NCI-H460 (cell line): ENCODE measurements around the gene QDPR. TPM values are rescaled to one million over a fixed set of nuclear protein-coding genes. Genes with fewer than 3 reads are reported as not detected.
"Not testable (repeated sequence)": the region's sequence is repeated elsewhere in the genome, so short reads cannot be mapped to it uniquely, and the experiment has no call there.

Experiments
- DNase-seq: peaks from one replicate; pipeline ENCODE4 v3.0.0-alpha.2; 2016; ENCODE audit warnings: low read depth; ENCODE audit errors: extremely low read depth
- total RNA-seq: library from RNA; depleted of rRNA; stranded (reverse); fragments of >200 nt; shearing (Covaris generic); gene quantifications from 2 replicates; pipeline ENCODE4 v1.2.3, GENCODE V29; 2014; rRNA removed

The QDPR gene
- total RNA-seq, 1 experiment from 2014 or later: 4.8 TPM

GRCh38 chr4:17442477-17442876, 69.4 kb downstream of the QDPR start:
- not testable (repeated sequence) for DNase-seq

GRCh38 chr4:17437396-17437795, 74.5 kb downstream of the QDPR start:
- DNase-seq: no peak

GRCh38 chr4:17436750-17437090, 75.2 kb downstream of the QDPR start:
- DNase-seq: no peak

Other genes with a start within 250 kb of the QDPR start
- not detected in 2 replicates for gene CLRN2, start 3.1 kb upstream of the QDPR start, total RNA-seq
- gene LAP3, start 65.1 kb upstream of the QDPR start, total RNA-seq: 60.4 and 63.8 TPM in 2 replicates
- gene MED28, start 102.6 kb upstream of the QDPR start, total RNA-seq: 7.4 and 9.2 TPM in 2 replicates